SK-N-MC (cell line): Measurements from ENCODE around the gene TXK.

ENCODE experiments used
- EZH2 ChIP-seq: fragments of 200-600 bp; sonication (generic); IDR thresholded peaks from one replicate; pipeline ENCODE4 v1.6.1; 2017; ENCODE audit warnings: antibody characterized with exemption
- POLR2AphosphoS5 ChIP-seq: IDR thresholded peaks from 2 replicates; pipeline ENCODE4 v1.6.1; 2012; ENCODE audit warnings: mild to moderate bottlenecking, low read depth, low read length, borderline replicate concordance

- TF ChIP-seq EZH2 = no peak
- TF ChIP-seq POLR2AphosphoS5 = no peak
Measured at GRCh38 chr4:48093991-48094416, 40.0 kb downstream of the TXK start.
